ENCODE data around the gene CREB3L2.

GRCh38 chr7:137976696-137977095, 25.2 kb downstream of the CREB3L2 start:
- TF ChIP-seq, protein P1, sequence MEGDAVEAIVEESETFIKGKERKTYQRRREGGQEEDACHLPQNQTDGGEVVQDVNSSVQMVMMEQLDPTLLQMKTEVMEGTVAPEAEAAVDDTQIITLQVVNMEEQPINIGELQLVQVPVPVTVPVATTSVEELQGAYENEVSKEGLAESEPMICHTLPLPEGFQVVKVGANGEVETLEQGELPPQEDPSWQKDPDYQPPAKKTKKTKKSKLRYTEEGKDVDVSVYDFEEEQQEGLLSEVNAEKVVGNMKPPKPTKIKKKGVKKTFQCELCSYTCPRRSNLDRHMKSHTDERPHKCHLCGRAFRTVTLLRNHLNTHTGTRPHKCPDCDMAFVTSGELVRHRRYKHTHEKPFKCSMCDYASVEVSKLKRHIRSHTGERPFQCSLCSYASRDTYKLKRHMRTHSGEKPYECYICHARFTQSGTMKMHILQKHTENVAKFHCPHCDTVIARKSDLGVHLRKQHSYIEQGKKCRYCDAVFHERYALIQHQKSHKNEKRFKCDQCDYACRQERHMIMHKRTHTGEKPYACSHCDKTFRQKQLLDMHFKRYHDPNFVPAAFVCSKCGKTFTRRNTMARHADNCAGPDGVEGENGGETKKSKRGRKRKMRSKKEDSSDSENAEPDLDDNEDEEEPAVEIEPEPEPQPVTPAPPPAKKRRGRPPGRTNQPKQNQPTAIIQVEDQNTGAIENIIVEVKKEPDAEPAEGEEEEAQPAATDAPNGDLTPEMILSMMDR (conservative IDR thresholded peaks at IDR 0.05 in 1 of 2, IDR thresholded peaks at IDR 0.05 in 1 of 2; ENCODE audit: low read depth in 1 of 2, low read length in 2 of 2) = no peak
- no peak for TF ChIP-seq EZH2 (IDR thresholded peaks at IDR 0.05; ENCODE audit: low read length, missing control alignments)

Data from fibroblast of lung (primary cell).